A549 (cell line): ENCODE measurements around the gene FTSJ1. TPM values are rescaled to one million over a fixed set of nuclear protein-coding genes. Genes with fewer than 3 reads are reported as not detected.
A peak's percentile ranks its signal among the peaks of the same experiment; 100 is the strongest.

ENCODE experiments used
- ATAC-seq, 2 experiments: fragments of 200-7000 bp in 1 of 2; fragments of >200 bp in 1 of 2; cut with Nextera tagmentation in 1 of 2; cut with Tn5 transposase in 1 of 2; 3 replicates each; pipeline versions ENCODE4 v1.8.0 to v1.9.1; 2018 to 2020; ENCODE audit warnings: mild to moderate bottlenecking in 1 of 2, moderate library complexity in 1 of 2
- CTCF ChIA-PET: fragments of 300-600 bp; sonication (Branson Sonifier 250); formaldehyde crosslinking; extraction: SDS; loops from one replicate; lab custom pipeline; 2021; ENCODE audit warnings: antibody characterized with exemption, inconsistent platforms; lab: Yijun Ruan, JAX
- POLR2A ChIA-PET: fragments of 350-600 bp; formaldehyde crosslinking; extraction: SDS; loops from one replicate; lab custom pipeline; 2021; ENCODE audit warnings: antibody characterized with exemption, inconsistent platforms; lab: Yijun Ruan, JAX
- DNase-seq, 2 experiments: peaks; one replicate each; pipeline versions ENCODE4 v3.0.0 to v3.0.0-alpha.2; 2011 to 2016; ENCODE audit warnings: low read depth in 1 of 2, low spot score in 1 of 2
- FAIRE-seq: peaks from 2 replicates; lab custom pipeline; 2011; peaks lifted over from hg19 to GRCh38; lab: Jason Lieb, UNC
- H3K27ac ChIP-seq, 2 experiments: fragments of >200 bp; sonication (Bioruptor Twin); formaldehyde crosslinking; 3 replicates each; pipeline ENCODE4 v1.5.1; 2016 to 2017
- H3K4me1 ChIP-seq: fragments of >200 bp; sonication (Bioruptor Twin); formaldehyde crosslinking; 3 replicates; pipeline ENCODE4 v1.6.1; 2016
- H3K4me2 ChIP-seq: fragments of >200 bp; sonication (Bioruptor Twin); formaldehyde crosslinking; 3 replicates; pipeline ENCODE4 v1.6.1; 2016
- H3K4me3 ChIP-seq: fragments of >200 bp; sonication (Bioruptor Twin); formaldehyde crosslinking; 3 replicates; pipeline ENCODE4 v1.5.1; 2016
- H3K9me3 ChIP-seq: fragments of >200 bp; sonication (Bioruptor Twin); formaldehyde crosslinking; 3 replicates; pipeline ENCODE4 v1.6.1; 2016
- BHLHE40 ChIP-seq: IDR thresholded peaks from 2 replicates; pipeline ENCODE4 v1.6.1; 2012; ENCODE audit warnings: low read depth, low read length, inconsistent platforms
- CBX2 ChIP-seq: fragments of 200-600 bp; sonication (generic); IDR thresholded peaks from 2 replicates; pipeline ENCODE4 v1.6.1; 2016; ENCODE audit warnings: low read depth, mild to moderate bottlenecking, borderline replicate concordance
- CEBPB ChIP-seq, 2 experiments: fragments of >200 bp in 1 of 2; sonication (Bioruptor Twin) in 1 of 2; formaldehyde crosslinking in 1 of 2; IDR thresholded peaks; 2 replicates each; pipeline ENCODE4 v1.6.1; 2012 to 2016
- CHD4 ChIP-seq: fragments of 200-600 bp; sonication (generic); IDR thresholded peaks from 2 replicates; pipeline ENCODE4 v1.6.1; 2016; ENCODE audit warnings: antibody characterized with exemption, mild to moderate bottlenecking, borderline replicate concordance
- EHF ChIP-seq: fragments of 250-450 bp; sonication (Bioruptor Pico); IDR thresholded peaks from 2 replicates; pipeline ENCODE4 v1.5.0; 2020; ENCODE audit warnings: mild to moderate bottlenecking
- EHMT2 ChIP-seq: fragments of 200-600 bp; sonication (generic); IDR thresholded peaks from 2 replicates; pipeline ENCODE4 v1.6.1; 2016; ENCODE audit warnings: antibody characterized with exemption, low read depth, mild to moderate bottlenecking, moderate library complexity
- EP300 ChIP-seq, 2 experiments: fragments of >200 bp; sonication (Bioruptor Twin); formaldehyde crosslinking; IDR thresholded peaks; 2 replicates in 1 of 2; 3 replicates in 1 of 2; pipeline ENCODE4 v1.6.1; 2016 to 2017
- FOSL2 ChIP-seq, 2 experiments: fragments of 450-650 bp in 1 of 2; fragments of >200 bp in 1 of 2; sonication (Bioruptor Twin) in 1 of 2; formaldehyde crosslinking; IDR thresholded peaks; 2 replicates each; pipeline versions ENCODE4 v1.5.0 to v1.6.1; 2016 to 2020; ENCODE audit warnings: mild to moderate bottlenecking in 1 of 2, moderate library complexity in 1 of 2
- FOXS1 ChIP-seq: fragments of 250-450 bp; sonication (Bioruptor Pico); IDR thresholded peaks from 2 replicates; pipeline ENCODE4 v1.5.0; 2020; ENCODE audit warnings: mild to moderate bottlenecking, moderate library complexity
- HDAC2 ChIP-seq: fragments of 200-600 bp; sonication (generic); IDR thresholded peaks from 2 replicates; pipeline ENCODE4 v1.6.1; 2016
- JUNB ChIP-seq: fragments of >200 bp; sonication (Bioruptor Twin); formaldehyde crosslinking; IDR thresholded peaks from 2 replicates; pipeline ENCODE4 v1.6.1; 2016
- KDM1A ChIP-seq: fragments of 200-600 bp; sonication (generic); IDR thresholded peaks from 2 replicates; pipeline ENCODE4 v1.6.1; 2016; ENCODE audit warnings: low read depth, mild to moderate bottlenecking
- KDM5A ChIP-seq: fragments of 200-600 bp; sonication (generic); IDR thresholded peaks from 2 replicates; pipeline ENCODE4 v1.6.1; 2016; ENCODE audit warnings: antibody characterized with exemption, mild to moderate bottlenecking
- MAFK ChIP-seq: fragments of 450-650 bp; IDR thresholded peaks from 2 replicates; pipeline ENCODE4 v1.6.1; 2014; ENCODE audit not compliant: partially characterized antibody
- MAZ ChIP-seq: fragments of 150-350 bp; IDR thresholded peaks from 2 replicates; pipeline ENCODE4 v1.6.1; 2014; ENCODE audit warnings: antibody characterized with exemption, low read depth, low read length, borderline replicate concordance
- NFE2L2 ChIP-seq: fragments of 150-350 bp; conservative IDR thresholded peaks from 2 replicates; pipeline ENCODE4 v1.6.1; 2014; ENCODE audit warnings: low read length
- NPAS2 ChIP-seq: fragments of 250-450 bp; sonication (Bioruptor Pico); IDR thresholded peaks from 2 replicates; pipeline ENCODE4 v1.8.0; 2022; ENCODE audit warnings: mild to moderate bottlenecking, moderate library complexity, borderline replicate concordance
- RARB ChIP-seq: fragments of 250-450 bp; sonication (Bioruptor Pico); IDR thresholded peaks from 2 replicates; pipeline ENCODE4 v1.8.0; 2021; ENCODE audit warnings: mild to moderate bottlenecking, moderate library complexity
- RCOR1 ChIP-seq: fragments of 150-350 bp; IDR thresholded peaks from 2 replicates; pipeline ENCODE4 v1.6.1; 2014; ENCODE audit warnings: antibody characterized with exemption, low read length, low read depth
- RFX5 ChIP-seq: fragments of 450-650 bp; IDR thresholded peaks from 2 replicates; pipeline ENCODE4 v1.7.1; 2014; ENCODE audit warnings: antibody characterized with exemption, mild to moderate bottlenecking, moderate library complexity
- SMC3 ChIP-seq: fragments of >200 bp; sonication (Bioruptor Twin); formaldehyde crosslinking; IDR thresholded peaks from 3 replicates; pipeline ENCODE4 v1.6.1; 2018; ENCODE audit warnings: inconsistent platforms
- ZC3H11A ChIP-seq: fragments of 450-650 bp; IDR thresholded peaks from 2 replicates; pipeline ENCODE4 v1.6.1; 2014; ENCODE audit warnings: antibody characterized with exemption, mild to moderate bottlenecking
- ZNF302 ChIP-seq: fragments of 250-450 bp; sonication (Bioruptor Pico); IDR thresholded peaks from 2 replicates; pipeline ENCODE4 v1.9.0; 2021; ENCODE audit warnings: inconsistent platforms, mild to moderate bottlenecking, moderate library complexity
- WGBS: methylation state at CpG from one replicate; pipeline ENCODE4 v1.1.6; 2017; ENCODE audit errors: missing lambda C conversion rate; 5-methylcytosine and 5-hydroxymethylcytosine counted together
- polyA plus RNA-seq, 4 experiments: library from polyadenylated mRNA; depleted of rRNA in 3 of 4; stranded (reverse); fragments of >200 nt; fragmentation: RNase III in 1 of 4; extraction: RNeasy Plus Mini Kit Qiagen cat#74134 plus additional on column Dnase treatment in 1 of 4; gene quantifications; 2 replicates in 3 of 4; 3 replicates in 1 of 4; pipeline ENCODE4 v1.2.3, GENCODE V29; 2011 to 2017
- TF ChIP-seq, protein P1 (sequence below): fragments of >200 bp; sonication (Bioruptor Twin); formaldehyde crosslinking; IDR thresholded peaks from 3 replicates; pipeline ENCODE4 v1.5.1; 2016
- TF ChIP-seq, protein P2 (sequence below): fragments of 450-650 bp; IDR thresholded peaks from 2 replicates; pipeline ENCODE4 v1.6.1; 2014; ENCODE audit warnings: antibody characterized with exemption
- TF ChIP-seq, protein P3 (sequence below): fragments of >200 bp; sonication (Bioruptor Twin); formaldehyde crosslinking; IDR thresholded peaks from 2 replicates; pipeline ENCODE4 v1.6.1; 2016
- TF ChIP-seq, protein P4 (sequence below): IDR thresholded peaks from 2 replicates; pipeline ENCODE4 v1.6.1; 2012

FTSJ1 gene
- polyA plus RNA-seq, 2 of the 4 experiments (the other 2 are of a cell fraction) = 37.1 to 71.2 TPM

DNA sequence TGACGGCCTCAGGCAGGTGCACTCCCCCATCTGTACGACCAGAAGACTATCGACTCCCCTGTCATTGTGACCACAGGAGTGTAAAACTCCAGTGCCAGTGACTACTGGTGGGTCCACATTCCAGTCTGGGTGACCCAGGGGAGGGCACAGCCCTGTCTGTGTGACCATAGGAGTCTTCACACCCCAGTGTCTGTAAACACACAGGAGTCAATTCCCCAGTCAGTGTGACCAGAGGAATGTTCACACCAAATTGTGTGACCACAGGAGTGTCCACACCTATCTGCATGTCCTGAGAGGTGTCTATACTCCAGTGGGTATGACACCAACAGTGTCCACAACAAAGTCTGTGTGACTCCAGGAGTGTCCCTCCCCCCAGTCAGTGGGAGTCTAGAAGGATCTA is 12.0 kb downstream of the FTSJ1 start:
- DNase-seq = no peak
- no peak for TF ChIP-seq FOXS1 (CRISPR knock-in tag)
- TF ChIP-seq KDM1A = no peak
- TF ChIP-seq, protein P1, sequence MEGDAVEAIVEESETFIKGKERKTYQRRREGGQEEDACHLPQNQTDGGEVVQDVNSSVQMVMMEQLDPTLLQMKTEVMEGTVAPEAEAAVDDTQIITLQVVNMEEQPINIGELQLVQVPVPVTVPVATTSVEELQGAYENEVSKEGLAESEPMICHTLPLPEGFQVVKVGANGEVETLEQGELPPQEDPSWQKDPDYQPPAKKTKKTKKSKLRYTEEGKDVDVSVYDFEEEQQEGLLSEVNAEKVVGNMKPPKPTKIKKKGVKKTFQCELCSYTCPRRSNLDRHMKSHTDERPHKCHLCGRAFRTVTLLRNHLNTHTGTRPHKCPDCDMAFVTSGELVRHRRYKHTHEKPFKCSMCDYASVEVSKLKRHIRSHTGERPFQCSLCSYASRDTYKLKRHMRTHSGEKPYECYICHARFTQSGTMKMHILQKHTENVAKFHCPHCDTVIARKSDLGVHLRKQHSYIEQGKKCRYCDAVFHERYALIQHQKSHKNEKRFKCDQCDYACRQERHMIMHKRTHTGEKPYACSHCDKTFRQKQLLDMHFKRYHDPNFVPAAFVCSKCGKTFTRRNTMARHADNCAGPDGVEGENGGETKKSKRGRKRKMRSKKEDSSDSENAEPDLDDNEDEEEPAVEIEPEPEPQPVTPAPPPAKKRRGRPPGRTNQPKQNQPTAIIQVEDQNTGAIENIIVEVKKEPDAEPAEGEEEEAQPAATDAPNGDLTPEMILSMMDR = no peak
- no peak for TF ChIP-seq RCOR1
- TF ChIP-seq, protein P2, sequence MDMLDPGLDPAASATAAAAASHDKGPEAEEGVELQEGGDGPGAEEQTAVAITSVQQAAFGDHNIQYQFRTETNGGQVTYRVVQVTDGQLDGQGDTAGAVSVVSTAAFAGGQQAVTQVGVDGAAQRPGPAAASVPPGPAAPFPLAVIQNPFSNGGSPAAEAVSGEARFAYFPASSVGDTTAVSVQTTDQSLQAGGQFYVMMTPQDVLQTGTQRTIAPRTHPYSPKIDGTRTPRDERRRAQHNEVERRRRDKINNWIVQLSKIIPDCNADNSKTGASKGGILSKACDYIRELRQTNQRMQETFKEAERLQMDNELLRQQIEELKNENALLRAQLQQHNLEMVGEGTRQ = no peak
- no peak for TF ChIP-seq NFE2L2
- no peak for TF ChIP-seq KDM5A
- TF ChIP-seq, protein P3, sequence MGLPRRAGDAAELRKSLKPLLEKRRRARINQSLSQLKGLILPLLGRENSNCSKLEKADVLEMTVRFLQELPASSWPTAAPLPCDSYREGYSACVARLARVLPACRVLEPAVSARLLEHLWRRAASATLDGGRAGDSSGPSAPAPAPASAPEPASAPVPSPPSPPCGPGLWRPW = no peak
- TF ChIP-seq EHMT2 = no peak
- no peak for TF ChIP-seq CHD4
- TF ChIP-seq NPAS2 (CRISPR knock-in tag) = no peak
- TF ChIP-seq ZC3H11A = no peak
- TF ChIP-seq BHLHE40 = no peak
- 94% methylated on average over 2 of the region's 3 CpGs for WGBS
- Histone ChIP-seq H3K4me1 (peaks cover 11% of the 10 kb centered on the region; the same call in 2 of the 3 replicates), H3K4me2 (no peak overlapping the region), H3K9me3 (no peaks in the 10 kb centered on the region), H3K4me3 (no peak overlapping the region), H3K27ac (no peak overlapping the region)
- no peak; a peak in 1 of 6 replicates for ATAC-seq
- FAIRE-seq = peak; percentile 61
- POLR2A ChIA-PET = no interaction called here
- CTCF ChIA-PET = no interaction called here

DNA sequence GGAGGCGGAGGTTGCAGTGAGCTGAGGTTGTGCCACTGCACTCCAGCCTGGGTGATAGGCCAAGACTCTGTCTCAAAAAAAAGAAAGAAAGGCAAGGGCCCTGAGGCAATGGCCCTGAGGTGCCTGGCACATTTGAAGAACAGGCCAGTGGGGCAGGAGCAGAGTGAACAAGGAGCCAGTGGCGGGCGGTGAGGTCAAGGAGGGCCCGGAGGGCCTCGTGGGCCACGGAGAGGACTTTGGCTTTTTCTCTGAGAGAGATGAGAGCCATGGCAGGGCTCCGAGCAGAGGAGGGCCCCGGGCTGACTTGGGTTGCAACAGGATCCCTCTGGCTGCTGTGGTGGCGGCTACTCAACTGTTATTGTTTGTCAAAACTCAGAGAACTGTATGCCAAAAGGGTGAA is 13.3 kb downstream of the FTSJ1 start:
- H3K4me3 ChIP-seq = no peak overlapping the region
- WGBS = 93% methylated on average over 9 of the region's 9 CpGs
- TF ChIP-seq CEBPB (IDR thresholded peaks at IDR 0.05) = no peak
- TF ChIP-seq, protein P1 = no peak
- no peak for TF ChIP-seq FOSL2 (IDR thresholded peaks at IDR 0.05)
- no peak for TF ChIP-seq FOSL2 (CRISPR knock-in tag; IDR thresholded peaks at IDR 0.05)
- TF ChIP-seq EHF (CRISPR knock-in tag) = no peak
- TF ChIP-seq, protein P4, sequence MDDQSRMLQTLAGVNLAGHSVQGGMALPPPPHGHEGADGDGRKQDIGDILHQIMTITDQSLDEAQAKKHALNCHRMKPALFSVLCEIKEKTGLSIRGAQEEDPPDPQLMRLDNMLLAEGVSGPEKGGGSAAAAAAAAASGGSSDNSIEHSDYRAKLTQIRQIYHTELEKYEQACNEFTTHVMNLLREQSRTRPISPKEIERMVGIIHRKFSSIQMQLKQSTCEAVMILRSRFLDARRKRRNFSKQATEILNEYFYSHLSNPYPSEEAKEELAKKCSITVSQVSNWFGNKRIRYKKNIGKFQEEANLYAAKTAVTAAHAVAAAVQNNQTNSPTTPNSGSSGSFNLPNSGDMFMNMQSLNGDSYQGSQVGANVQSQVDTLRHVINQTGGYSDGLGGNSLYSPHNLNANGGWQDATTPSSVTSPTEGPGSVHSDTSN = no peak
- TF ChIP-seq JUNB = no peak
- TF ChIP-seq CBX2 = no peak
- TF ChIP-seq RFX5 = no peak
- no peak for TF ChIP-seq ZNF302 (CRISPR knock-in tag)
- no peak for TF ChIP-seq KDM1A
- no peak for TF ChIP-seq MAFK
- TF ChIP-seq CHD4 = no peak
- TF ChIP-seq, protein P3 = no peak
- no peak for TF ChIP-seq MAZ
- TF ChIP-seq SMC3 = no peak
- TF ChIP-seq RCOR1 = no peak
- TF ChIP-seq RARB = no peak
- no peak for TF ChIP-seq EP300 (IDR thresholded peaks at IDR 0.05)
- TF ChIP-seq HDAC2 = no peak
- ChIA-PET POLR2A (no interaction called here), CTCF (interaction anchor here (1.6 kb wide), 1 partner anchor 15 kb away, joined by 3 read pairs; no protein-coding TSS in a partner anchor)
- H3K9me3 ChIP-seq = no peaks in the 10 kb centered on the region
- no peak for FAIRE-seq
- H3K4me2 ChIP-seq = no peak overlapping the region
- DNase-seq = no peak
- peaks cover 11% of the 10 kb centered on the region; the same call in 2 of the 3 replicates for H3K4me1 ChIP-seq
- ATAC-seq = no peak
- no peak overlapping the region for H3K27ac ChIP-seq
